ENCODE measurements around the gene IGF1R. TPM values are rescaled to one million over a fixed set of nuclear protein-coding genes. Genes with fewer than 3 reads are reported as not detected.

IGF1R gene
- total RNA-seq, 1 donor from 2014 or later, result 31.9 TPM

DNA sequence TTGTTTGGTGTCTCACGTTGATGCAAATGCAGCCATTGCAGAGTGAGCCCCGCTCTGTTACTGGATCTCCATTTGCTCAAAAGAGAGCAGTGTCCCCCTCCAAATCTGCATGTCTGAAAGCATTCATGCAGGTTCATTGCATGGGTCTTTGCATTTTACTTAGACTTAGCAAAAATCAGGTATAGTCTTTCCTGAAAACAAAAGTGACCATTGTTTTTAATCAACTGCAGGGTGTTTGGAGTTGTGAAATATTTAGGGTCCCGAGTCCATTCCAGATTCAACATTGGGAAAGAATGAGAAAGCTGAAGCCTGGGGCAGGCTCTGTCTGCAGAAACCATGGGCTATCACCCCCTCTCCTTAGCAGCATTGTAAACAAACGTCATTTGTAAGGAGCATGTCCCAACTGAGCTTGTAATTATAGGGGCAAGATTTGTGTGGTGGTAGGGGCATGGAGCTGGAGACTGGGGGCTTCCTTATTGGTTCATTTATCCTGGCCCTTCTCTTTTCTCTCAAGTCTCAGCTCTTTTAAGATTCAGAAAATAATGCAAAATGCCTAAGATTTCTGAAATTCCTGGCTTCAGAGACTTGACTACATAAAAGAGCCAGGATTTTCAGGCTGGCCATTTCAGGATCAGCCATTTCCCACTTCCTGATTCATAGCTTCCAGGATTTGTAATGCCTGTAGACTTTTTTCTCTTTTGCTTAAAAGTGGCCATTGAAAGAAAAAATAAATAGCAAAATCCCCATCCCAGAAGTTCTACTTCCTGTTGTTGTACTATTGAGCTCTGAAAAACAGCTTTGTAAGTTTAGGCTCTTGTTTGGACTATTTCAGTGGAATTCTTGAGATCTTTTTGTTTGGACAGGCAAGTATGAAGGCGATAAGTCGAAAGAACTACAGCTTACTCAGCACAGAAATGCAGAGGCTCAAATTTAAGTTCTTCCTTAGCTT lies 23.0 kb downstream of the IGF1R start:
- peak; percentile 50 for DNase-seq

DNA sequence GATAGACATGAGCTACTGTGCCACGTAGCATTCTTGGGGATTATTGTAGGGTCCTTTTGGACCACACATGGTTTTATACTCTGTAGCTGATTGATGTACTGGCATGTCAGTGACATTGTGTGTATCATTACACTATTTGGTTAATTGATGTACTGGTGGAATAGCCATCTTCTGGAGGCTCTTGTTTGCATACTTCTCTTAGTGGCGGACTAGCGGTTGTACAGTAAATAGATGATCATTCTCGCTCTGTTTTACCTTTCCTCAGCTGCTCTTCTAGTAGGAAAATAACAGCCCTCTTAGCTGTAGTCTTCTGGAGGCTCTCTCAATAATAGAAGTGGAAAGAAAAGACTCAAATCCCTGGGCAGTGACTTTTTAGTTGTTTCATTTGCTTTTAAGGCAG lies 24.8 kb downstream of the IGF1R start:
- no peak for DNase-seq

DNA sequence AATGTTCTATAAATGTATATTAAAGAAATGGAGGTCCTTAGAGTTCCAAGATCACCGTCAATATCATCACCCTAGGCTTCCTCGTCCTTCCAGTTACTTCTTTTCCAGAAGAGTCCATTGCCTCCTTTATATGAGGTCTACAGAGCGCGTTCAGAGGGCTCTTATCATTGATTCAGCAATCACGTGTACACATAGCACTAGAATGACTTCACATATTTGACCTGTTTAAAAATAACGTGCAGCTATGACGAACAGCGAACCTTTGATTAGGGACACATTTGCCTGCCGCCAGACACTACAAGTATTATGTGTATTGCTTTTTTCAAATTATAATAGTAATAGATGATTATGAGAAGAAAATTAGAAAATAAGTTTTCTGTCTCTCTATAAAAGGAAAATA lies 26.0 kb downstream of the IGF1R start:
- no peak for DNase-seq

DNA sequence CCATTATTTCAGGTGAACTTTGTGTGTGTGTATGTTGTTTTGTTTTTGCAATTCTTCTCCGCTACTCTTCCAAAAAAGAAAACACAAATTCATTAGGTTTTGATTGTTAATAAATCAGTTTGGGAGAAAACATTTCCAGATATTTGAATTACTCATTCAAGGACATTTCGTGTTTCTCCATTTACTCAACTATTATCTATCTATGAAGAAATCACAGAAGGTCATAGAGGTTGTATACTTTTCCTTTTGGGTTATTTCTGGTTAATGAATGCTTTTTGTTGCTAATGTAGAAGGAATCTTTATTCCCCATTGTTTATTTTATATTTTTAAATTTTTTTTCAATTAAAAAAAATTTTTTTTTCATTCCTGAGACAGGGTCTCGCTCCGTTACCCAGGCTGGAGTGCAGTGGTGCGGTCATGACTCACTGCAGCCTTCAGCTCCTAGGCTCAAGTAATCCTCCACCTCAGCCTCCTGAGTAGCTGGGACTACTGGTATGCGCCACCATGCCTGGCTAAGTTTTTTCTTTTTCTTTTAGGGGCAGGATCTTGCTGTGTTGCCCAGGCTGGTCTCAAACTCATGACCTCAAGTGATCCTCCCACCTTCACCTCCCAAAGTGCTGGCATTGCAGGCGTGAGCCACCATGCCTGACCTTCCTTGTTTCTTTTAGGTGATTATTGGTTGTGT lies 28.4 kb downstream of the IGF1R start:
- no peak for DNase-seq

DNA sequence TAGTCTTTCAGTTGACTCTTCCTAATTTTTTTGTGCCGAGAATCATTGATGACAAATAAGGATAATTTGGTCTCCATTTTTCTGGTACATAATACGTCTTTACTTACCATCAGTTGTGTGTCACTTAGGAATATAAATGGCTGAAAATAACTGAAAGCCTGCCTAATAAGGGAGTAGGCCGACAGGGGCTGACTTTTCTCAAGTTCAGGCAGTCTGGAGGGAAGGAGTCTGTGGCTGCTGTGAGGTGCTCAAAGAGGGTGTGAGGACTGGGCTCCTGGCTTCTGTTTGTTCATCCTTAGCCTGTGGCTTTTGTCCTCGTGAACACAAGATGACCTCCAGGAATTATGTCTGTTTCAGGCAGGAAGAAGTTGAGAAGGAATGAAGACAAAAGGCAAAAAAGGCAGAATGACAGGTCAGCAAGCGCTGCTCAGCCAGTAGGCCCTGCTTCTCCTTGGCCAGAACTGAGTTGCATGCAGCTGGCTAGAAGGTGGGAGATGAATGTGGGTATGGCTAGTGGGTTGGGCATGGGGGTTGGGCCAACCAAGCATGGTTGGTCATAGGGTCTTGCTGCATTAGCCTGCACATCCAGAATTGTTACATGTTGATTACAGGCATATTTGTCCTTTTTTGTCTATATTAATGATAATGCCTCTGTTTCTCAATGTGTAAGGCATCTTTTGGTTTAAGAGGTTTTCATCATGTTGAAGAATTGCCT lies 29.2 kb downstream of the IGF1R start:
- no peak for DNase-seq

DNA sequence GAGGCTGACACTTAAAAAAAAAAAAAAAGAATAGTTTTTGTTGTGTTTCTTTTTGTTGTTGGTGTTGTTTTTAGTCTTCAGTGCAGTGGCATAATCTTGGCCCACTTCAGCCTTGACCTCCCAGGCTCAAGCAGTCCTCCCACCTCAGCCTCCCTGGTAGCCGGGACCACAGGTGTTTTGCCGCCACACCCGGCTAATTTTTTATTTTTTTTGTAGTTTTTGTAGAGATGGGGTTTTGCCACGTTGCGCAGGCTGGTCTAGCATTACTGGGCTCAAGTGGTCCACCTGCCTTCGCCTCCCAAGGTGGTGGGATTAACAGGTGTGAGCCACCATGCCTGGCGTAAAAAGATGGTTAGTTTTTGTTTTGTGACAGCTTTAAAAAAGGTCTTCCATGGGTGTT lies 30.1 kb downstream of the IGF1R start:
- no peak for DNase-seq

DNA sequence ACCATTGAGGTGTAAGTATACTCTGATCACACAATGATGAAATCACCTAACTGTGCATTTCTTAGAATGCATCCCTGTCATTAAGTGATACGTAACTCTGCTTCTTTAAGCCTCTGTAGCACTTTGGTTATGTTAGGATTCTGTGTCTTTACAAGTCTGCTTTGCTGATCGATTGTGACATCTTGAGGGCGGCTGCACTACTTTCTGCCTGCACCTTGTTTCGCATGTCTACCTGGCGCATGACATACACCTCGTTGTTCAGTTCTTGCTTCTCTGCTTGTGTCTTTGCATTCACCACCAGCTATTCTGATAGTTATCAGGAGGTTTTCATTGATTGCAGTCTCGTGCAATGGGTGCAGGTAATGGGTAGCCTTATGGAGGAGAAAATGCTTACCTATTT lies 32.7 kb downstream of the IGF1R start:
- no peak for DNase-seq

DNA sequence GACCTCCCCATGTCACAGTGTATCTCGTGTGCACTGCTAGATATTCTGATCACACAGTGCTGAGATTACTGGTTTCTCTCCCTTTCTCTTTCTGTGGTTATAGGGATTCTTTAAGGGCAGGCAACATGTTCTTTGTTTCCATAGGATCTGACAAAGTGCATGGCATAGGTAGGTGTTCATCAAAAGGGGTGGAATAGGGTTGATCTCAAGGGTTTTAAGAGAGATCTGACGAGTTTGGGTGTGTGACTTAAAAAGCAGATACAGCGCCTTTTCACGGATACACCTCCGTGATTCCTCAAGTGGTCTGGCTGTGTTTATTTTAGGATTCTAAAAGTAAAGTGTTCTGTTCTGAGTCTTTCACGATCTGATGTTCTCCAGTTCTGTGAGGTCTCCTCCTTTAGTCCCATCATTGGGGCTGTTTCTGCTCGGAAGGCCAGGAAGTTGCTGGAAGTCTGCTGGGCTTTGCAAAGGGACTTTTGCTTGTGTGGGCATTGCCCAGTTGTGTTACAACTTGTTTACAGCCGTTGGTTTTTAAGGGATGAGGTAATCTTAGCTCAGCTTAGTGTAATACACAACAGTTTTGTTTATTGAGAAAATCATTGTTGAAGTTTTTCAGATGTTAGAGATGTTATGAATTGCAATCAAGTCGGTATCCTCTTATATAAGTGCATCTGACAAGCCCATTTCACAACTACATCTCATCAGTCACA lies 34.8 kb downstream of the IGF1R start:
- no peak for DNase-seq

DNA sequence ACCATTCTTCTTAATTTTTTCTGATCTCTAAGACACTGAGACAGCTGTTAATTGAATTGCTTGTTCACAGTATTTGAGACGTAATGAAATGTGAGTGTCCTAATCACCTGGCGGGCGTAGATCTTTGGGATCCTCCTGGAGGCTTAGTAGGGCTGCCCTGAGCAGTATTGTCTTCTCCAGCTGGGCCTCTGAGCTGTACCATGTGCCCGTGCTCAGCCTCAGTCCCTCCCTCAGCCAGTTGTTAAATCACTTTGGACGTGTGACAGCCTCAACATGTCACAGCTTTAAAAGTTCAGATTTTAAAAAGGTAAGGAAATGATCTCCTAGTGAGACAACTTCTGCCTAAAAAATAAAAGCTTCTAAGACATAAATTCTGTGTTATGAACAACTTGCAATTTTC lies 35.5 kb downstream of the IGF1R start:
- DNase-seq, result no peak

DNA sequence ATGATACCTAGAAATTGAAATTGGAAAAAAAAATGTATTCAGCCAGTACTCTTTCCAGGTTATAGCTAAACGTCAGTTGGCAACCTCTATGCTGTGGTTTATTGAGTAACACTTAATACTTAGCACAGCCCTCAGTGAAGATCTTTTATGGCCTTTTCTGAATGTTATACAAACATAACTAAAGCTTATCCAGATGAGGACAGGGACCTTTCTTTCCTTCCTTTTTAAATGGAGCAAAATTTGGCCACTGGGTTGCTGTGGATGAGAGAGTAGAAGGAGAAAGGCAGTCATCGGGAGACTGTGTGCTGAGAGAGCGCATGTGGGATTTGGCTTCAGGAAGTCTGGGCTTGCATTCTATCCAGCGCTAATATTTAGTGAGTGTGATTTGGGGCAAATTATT lies 36.1 kb downstream of the IGF1R start:
- DNase-seq, result no peak

DNA sequence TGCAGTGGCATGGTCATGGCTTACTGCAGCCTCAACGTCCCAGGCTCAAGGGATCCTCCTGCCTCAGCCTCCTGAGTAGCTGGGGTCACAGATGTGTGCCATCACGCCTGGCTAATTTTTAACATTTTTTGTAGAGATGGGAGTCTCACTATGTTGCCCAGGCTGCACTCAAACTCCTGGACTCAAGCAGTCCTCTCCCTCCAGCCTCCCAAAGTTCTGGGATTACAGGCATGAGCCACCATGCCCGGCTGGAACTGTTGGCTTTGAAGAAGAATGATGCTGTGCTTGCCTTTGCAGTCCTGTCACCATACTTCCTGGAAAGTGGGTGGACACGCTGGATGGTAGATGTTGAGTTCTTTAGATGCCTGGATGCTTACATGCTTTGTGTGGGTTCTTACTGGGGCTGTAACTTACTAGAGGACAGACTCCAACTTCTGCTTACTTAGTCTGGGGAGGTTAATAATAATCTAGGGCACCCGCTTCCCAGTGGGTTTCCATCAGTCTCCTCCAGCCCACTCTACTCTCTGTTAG lies 36.7 kb downstream of the IGF1R start:
- no peak for DNase-seq

DNA sequence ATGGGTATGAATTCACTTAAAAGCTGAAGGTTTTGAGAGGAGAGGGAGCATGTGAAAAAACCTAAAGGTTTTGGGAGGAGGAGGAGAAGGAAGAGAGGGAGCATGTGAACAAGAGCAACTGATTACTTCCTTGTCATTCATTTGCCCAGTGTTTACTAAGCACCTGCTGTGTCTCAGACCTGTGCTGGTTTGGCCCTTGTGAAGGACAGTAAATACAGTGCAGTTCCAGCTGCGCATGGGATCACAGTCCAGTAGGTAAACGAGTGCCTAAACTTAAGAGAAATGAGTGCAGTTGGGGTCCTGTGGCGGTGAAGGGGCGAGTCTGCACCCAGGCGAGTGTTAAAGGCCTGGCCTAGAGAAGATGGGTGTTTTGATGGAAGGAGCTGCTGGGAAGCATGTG lies 38.6 kb downstream of the IGF1R start:
- DNase-seq, result no peak

DNA sequence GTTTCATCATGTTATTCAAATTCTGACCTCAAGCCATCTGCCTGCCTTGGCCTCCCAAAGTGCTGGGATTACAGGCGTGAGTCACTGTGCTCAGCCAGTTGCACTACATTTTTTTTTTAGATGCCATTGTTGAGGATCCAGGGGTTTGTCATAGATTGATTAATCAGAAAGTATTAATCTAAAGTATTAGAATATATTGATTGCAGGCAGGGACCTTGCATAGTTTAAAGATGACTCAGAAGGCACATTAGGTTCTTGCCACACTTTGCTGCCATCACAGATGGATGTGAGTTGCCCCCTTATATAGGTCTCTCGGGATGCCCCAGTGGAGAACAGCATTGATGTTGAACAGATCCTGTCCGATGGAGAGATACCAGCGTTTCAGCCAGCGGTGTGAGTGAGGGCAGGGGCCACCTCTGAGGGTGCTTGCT lies 41.1 kb downstream of the IGF1R start:
- no peak for DNase-seq

DNA sequence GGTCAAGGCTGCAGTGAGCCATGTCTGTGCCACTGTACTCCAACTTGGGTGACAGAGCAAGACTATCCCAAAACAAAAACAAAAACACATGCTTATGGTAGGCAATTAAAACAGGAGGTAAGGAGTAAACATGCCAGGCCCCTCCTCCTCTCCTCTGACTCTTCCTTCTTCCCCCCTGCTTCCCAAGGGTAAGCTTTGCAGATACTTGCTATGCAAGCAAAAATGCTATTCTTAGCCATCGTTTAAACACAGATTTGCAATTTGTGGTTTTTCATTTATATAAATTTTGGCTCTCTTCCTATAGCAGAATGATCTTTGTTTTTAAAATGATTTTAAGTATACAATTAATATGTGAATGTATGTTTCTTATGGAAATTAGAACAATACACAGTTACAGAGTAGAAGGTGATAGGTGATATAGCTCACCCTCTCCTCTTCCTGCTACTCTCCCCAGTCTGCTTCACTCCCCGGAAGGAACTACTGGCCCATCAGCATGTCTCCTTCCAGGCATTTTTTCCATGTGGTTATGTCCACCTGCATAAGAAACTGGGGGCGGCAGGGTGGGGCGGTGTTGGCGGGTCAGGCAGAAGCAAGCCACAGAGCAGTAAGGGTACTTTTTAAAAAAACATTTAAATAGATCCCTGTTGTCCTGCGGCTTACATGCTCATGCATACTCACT lies 42.1 kb downstream of the IGF1R start:
- DNase-seq, result no peak

DNA sequence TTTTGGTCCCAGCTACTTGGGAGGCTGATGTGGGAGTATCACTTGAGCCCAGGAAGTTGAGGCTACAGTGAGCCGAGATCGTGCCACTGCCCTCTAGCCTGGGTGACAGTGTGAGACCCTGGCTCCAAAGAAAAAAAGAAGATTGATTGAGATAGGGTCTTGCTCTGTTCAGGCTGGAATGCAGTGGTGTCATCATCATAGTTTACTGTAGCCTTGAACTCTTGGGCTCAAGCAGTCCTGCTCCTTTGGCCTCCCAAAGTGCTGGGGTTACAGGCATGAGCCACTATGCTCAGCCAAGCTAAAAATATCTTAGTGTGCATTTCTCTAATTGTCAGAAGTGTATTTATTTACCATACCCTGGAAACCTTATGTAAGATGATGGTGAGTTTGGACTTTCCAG lies 43.9 kb downstream of the IGF1R start:
- DNase-seq, result no peak

DNA sequence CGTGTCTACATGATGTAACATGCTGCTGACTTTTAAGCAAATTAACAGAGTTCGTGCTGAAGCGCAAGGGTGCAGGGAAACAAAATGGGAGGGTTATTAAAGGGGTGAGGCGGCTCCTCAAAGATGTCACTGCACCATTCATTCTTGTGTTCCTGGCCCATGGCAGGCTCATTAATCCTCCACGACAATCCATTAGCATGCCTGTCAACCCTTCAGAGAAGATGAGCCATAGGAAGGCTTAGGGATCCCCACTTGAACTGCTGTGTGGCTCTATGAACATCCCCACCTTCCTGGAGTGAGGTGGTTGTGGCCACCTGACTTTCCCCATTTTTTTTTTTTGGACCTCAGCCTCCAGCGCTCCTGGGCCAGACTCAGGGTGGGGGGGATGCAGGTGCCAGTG lies 45.8 kb downstream of the IGF1R start:
- DNase-seq, result no peak

DNA sequence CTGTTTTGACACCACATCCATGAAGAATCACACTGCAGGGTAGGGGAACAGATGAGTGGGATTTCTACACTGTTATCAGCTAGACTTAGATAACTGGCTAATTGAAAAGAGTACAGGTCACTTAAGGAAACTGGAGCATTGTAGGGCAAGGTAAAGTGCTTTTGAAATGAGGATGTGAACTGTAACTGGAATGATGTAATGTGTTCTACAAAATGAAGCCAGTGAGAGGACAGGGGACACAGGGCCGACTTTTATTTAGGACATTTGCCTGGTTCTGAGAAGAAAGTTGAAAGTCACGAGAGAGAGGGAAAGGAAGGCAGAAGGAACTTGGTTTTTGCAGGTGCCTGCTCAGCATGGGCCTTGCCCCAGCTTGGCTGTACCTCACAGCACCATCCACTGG lies 50.5 kb downstream of the IGF1R start:
- no peak for DNase-seq

DNA sequence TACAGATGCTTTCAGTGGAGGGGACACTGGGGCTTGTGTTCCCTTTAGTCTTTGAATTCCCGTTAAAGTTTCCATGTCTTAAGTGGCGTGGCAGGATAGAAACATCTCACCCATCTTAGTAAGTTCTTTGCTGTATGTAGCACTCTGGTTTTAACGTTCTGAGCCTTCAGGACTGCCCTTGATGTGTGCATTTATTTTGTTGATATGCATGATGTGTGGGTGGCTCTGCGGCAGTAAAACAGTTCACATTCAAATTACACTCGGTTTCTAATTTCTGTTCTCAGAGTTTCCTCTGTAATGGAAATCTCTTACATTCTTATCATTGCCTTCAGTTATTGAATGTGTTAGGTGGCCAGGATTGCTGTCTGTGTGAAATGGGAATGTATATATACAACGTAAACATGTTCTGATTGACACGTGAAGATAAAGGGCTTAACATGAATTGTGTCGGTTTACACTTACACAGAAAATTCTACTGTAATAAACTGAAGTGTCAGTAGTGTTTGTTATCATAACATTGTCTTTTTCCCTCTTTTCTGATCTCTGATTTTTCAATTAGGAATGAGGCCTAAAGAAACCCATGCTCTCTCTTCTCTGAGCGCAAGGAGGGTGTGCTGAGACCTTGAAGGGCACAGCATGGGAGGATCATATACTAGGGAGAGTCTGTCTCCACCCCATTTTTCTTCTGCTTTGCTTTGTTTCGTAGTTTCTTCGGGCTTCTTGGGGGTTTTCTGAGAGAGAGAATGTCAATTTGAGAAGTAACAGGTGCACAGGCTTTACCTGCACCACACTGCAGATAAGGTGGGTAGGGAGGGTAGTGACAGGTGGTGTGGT lies 51.5 kb downstream of the IGF1R start:
- no peak for DNase-seq

DNA sequence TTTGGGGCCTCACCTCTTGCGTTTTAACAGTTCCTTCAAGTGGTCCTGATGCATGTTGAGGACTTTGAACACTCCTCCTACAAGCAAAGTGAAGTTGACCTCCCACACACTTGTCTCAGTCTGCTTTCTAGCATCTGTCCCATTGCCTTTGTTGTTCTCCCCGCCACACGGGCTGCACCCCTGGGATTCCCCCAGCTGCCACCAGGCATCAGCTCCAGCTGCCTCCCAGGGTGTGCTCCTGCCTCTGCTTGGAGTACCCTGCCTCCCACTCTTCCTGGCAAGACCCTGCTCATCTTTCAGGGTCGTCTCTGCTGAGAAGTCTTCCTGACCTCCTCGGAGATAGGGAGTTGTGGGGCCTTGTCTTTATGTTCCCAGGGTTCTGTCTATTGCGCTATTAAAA lies 52.2 kb downstream of the IGF1R start:
- no peak for DNase-seq

DNA sequence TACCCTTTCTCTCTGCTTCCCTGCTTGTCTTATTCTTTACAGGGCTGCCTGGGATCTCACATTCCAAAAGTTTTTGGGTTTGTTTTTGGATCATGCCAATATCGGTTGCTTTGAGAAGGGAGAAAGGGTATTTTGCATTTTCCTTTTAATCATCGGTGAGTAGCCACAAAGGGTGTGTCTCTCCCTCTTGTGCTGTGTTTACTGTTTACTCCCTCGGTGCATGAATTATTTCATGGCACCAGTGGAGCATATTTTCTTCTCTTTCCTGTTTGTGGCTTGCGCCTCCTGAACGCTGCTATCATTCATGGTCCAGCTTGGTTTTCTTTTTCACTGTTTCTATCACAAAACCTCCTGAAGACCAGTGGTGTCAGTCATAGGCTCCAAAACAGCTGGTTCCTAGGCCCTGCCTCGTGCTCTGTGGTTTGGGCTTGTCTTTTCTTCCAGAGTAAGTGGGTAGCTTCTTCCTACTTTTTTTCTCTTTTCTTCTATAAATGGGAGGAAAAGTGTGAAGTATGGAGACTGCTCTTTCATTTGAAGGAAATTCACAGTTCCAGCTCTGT lies 54.9 kb downstream of the IGF1R start:
- DNase-seq, result no peak

Measured in skin of body (tissue), 2 donors.